GM04503 (cell line): ENCODE results near the gene GABBR2.
"Not testable (repeated sequence)": the region's sequence is repeated elsewhere in the genome, so short reads cannot be mapped to it uniquely, and the experiment has no call there.

Experiments
- DNase-seq: peaks from one replicate; pipeline ENCODE4 v3.0.0-alpha.2; 2012; ENCODE audit warnings: low read depth

Gene GABBR2

GRCh38 chr9:98479967-98480847 is 228.5 kb downstream of the GABBR2 start:
- DNase-seq = no peak

DNA sequence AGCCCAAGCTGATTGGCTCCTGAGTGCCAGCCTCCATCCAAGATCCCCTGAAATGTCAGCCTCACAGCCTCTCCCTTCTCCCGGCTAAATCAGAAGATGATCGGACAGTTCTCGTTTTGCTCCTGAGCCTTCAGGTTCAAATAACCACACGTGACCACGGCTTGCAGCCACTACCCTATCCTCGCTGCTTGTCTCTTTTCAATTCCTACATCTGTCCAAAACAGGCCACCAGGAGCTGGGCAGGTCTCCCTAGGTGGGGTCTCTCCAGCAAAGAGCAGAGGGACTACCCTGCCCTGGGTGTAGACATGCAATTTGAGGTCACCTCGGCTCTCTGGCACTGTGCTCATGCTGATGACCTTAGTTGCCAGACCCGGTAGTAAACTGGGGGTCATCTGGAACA is 229.3 kb downstream of the GABBR2 start:
- no peak for DNase-seq

DNA sequence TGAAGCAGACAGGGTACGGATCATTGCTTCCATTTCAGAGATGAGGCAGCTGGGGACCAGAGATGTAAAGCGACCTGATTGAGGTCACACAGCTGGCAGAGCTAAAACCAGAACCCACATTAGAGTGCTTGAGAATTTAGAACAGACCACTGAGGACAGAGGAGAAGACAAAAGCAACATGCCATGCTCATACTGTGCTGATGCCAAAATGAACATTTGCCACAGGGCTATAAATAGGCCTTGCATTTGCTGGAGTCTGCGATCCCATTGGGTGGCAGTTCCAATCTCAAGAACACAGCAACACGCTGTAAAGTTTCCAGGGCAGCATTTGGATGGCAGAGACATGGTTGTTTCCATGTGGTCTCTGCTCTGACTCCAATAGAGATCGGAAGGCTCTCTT is 230.9 kb downstream of the GABBR2 start:
- DNase-seq = no peak

DNA sequence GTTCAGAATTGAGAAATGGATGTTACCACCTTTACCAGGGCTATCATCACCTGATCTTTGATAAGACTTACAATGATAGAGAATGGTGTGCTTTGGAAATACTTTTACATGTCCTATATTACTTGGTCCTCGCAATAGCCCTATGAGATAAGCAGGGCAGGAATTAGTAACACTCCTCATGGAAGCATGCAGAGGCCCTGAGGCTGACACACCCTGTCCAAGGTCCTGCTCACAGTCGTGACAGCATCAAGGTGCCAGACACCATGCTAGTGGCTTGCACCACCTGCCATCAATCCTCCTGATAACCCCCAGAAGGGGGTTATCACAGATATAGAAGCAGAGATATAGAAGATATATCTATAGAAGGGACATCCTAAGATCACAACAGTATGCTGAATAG is 236.5 kb downstream of the GABBR2 start:
- no peak for DNase-seq

DNA sequence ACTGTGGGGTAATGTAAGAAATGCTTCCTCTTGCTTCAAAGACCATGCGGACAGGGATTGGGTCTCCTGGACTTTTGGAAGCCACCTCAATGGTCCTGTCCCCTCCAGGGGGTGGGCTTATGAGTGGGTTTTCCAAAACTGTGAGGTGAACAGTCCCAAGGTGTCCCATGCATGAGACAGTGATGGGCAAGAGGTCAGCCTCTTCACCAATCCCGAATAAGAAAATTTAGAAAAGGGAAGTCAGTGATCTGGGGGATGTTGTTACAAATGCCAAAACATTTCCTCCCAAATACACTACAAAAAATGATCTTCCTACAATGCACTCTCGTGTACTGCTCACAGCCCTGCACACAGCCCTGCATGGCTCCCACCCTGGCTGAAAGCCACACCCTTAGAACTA is 237.6 kb downstream of the GABBR2 start:
- no peak for DNase-seq

DNA sequence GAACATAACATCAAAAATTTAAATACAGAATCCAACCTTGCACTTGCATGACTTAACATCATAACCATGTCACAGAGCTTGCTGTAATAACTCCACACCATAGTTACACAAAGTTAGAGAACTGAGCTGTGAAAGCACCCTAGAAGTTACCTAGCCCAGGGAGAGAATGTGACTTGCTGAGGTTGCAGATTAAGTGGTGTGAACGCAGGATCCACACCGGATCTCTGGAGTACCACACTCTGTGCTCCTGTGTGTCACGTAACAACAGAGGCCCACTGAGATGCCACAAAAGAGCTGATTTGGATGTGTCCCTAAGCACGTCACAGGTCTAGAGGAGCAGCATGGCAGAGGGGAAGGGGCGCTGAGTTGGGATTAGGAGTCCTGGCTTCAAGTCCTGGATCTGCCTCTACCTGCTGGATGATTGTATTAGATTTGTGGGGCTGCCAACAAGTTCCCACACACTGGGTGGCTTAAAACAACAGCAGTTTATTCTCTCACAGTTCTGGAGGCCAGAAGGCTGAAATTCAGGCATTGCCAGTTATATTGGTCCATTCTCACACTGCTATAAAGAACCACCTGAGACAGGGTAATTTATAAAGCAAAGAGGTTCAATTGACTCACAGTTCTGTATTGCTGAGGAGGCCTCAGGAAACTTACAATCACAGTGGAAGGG is 240.0 kb downstream of the GABBR2 start:
- DNase-seq = no peak

GRCh38 chr9:98465799-98466198 is 242.9 kb downstream of the GABBR2 start:
- no peak for DNase-seq

- DNase-seq = not testable (repeated sequence)
Observed at GRCh38 chr9:98464156-98464690, 244.5 kb downstream of the GABBR2 start.

GRCh38 chr9:98462310-98462709 is 246.4 kb downstream of the GABBR2 start:
- DNase-seq = no peak

DNA sequence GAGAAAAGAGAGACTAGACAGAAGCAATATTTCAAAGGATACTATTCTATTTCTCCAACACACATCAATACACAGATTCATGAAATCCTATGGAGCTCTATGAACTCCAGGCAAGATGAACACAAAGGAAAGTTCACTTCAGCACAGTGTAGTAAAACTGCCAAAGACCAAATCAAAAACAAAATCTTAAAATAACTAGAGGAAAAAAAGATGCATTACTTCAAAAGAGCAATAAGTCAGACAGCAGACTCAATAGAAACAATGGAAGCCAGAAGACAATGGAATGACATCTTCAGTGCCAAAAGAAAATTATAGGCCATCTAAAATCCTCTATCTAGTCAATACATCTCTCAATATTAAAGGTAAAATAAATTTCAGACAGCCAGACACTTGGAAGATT is 248.0 kb downstream of the GABBR2 start:
- DNase-seq = no peak

GRCh38 chr9:98457726-98458370 is 250.9 kb downstream of the GABBR2 start:
- DNase-seq = peak; percentile 99

DNA sequence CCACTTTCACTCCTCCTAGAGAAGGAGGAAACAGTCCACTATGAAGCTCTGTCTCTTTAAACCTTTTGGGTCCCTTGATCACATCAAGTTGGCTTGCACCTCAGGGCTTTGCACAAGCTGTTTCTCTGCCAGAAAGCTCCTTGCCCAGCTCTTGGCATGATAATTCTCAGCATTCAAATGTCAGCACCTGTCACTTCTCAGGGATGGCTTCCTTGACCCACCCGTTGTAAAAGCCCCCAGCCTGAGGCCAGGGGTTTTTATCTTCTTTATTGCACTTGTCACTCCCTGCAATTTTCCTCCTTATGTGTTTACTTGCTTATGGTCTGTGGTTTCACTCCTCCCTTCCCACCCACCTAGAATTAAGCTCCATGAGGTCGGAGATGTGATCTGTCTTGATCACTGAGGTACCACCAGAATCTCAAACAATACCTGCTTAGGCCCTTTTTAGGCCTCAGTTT is 252.6 kb downstream of the GABBR2 start:
- DNase-seq = no peak

DNA sequence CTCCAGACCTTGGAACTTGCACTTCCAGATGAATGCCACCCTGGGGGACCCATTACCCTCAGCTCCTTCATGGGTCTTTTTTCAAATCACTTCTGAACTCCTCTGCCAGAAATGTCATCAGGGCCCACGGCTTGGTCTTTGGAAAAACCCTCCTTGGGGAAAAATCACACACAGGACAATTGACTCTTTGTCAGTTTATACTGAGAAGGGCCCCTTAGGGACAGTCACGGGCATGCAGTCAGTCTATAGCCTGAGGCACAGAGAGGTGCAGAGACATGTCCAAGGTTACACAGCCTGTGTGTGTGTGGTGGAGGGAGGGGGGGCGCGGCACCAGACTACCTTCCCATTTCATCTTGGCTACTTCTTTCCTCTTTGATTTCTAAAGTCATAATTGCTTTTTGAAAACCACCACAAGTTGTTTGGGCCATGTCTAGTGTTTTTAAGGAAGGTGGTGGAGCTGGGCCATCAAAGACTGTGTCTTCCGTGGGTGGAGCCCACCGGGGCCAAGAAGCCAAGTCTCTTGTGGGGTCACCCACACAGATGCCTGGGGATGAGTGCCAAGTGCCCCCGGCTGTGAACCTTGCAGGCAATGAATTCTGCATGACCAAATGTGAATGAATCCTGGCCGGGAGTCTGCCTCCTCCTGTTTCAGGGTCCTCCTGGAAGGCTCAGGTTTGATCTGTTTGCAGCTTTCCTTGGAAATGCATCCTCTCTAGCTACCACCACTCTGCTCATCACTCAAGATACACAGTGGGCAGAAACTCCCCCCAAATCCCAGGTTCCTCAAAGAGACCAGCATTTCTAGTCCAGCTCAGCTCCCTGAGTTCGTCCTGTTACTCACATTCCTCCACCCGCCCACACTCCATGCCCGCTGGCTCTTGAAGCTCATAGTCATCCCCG is 253.2 kb downstream of the GABBR2 start:
- DNase-seq = no peak

DNA sequence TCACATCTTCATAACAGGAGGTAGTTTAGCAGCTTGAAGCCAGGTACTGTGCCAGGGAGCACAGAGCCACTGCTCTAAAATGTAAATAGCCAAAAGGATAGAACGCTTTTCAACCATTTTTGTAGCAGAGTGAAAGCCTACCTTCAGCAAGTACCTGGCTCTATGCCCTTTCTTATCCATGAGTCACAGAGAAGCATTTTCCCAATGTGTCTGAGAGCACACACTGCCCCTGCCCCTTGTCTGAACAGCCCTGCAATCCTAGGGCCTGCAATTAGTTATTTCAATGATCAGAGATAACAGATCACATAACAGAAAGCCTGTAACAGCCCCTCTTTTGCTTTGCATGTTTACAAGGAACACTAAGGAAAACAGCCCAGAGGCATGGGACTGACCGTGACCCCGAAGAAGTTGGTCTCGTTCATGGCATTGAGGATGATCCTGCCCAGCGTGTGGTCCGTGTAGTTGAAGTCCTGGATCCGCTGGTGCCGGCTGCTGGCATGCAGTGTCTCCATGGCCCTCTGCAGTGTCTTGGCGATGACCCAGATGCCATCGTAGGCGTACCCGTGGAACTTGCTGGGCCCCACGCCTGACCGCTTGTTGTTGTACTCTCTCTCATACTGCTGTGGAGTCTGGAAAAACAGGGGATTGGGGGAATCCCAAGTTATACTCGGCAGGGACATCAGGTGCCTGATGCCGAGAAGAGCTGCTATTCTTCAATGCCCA is 255.0 kb downstream of the GABBR2 start:
- no peak for DNase-seq

DNA sequence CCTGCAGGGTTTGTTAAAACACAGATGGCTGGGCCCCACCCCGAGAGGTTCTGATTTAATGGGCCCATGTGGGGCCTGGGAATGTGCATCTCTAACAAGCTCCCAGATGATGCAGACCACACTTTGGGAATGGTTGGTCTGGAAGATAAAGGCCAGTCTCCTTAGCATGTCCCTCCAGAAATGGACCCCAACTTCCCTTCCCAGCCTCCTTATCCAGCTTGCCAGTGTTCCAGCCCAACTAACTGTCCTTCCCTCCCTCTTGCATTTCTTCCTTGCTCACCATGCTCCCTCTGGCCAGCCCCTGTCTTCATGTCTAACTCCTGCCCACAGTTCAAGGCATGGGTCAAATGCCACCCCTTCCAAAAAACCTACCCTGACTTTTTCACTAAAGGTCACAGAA is 257.2 kb downstream of the GABBR2 start:
- no peak for DNase-seq

DNA sequence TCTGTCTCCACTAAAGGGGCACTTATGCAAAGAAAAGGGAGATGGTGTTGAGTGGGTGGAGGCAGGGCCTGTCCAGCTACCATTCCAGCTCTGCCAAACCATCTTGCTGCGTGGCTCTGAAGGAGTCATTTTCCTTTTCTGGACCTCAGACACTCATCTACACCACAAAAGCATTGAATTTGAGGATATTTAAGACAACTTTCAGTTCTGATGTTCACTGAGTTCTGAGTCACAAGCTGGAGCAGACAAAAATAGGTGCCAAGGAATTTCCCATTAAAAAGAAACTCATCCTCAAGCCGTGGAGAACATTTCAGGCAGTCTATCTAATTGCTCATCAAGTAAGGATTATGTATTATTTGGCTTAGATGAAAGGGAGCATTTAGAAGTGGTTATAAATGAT is 258.2 kb downstream of the GABBR2 start:
- peak; percentile 85 for DNase-seq

- no peak for DNase-seq
Observed at GRCh38 chr9:98449871-98450270, 258.9 kb downstream of the GABBR2 start.

GRCh38 chr9:98445576-98445975 is 263.2 kb downstream of the GABBR2 start:
- no peak for DNase-seq

DNA sequence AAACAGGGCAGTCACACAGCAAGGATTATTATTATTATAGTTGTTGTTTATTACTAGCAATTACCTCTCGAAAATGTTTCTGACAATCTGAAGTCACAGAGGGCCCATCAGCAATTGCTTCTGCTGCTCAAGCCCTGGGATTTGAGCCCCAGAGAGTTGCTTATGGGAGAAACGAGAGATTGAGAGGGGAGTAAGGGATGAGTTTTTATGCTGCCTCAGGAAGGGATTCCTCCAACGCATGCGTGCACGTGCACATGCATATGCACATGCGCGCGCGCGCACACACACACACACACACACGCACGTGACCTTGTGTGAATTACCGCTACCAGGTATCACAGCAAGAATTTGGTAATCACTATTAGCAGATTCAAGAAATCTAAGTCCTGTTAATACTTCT is 264.1 kb downstream of the GABBR2 start:
- no peak for DNase-seq

GRCh38 chr9:98442541-98442940 is 266.2 kb downstream of the GABBR2 start:
- DNase-seq = no peak

- no peak for DNase-seq
Observed at GRCh38 chr9:98442114-98442513, 266.6 kb downstream of the GABBR2 start.
